NT2/D1 (cell line): Measurements from ENCODE around the gene FAM193A.

Experiments
- YY1 ChIP-seq: IDR thresholded peaks from 2 replicates; pipeline ENCODE4 v1.6.1; 2011; ENCODE audit not compliant: insufficient read length, insufficient read depth
- ZNF274 ChIP-seq: IDR thresholded peaks from 2 replicates; pipeline ENCODE4 v1.6.1; 2011; ENCODE audit warnings: mild to moderate bottlenecking, low read depth, low read length

GRCh38 chr4:2652415-2653160 is 116.1 kb downstream of the FAM193A start:
- no peak for TF ChIP-seq ZNF274
- TF ChIP-seq YY1 = no peak
